Uterus (tissue), 2 donors: ENCODE results near the gene ANKRD13B.

Source experiments
- POLR2A ChIP-seq, 2 donors: fragments of 450-650 bp; IDR thresholded peaks; one replicate each; pipeline ENCODE4 v1.6.1; 2016; ENCODE audit warnings: antibody characterized with exemption in 2 of 2, mild to moderate bottlenecking in 1 of 2, moderate library complexity in 1 of 2
- TF ChIP-seq, protein P1 (sequence below), 4 experiments: fragments of 200-600 bp in 2 of 4; fragments of 450-650 bp in 2 of 4; sonication (generic) in 2 of 4; IDR thresholded peaks; one replicate each; pipeline ENCODE4 v1.5.1; 2016 to 2019; ENCODE audit warnings: antibody characterized with exemption in 4 of 4, mild to moderate bottlenecking in 2 of 4, moderate library complexity in 1 of 4

DNA sequence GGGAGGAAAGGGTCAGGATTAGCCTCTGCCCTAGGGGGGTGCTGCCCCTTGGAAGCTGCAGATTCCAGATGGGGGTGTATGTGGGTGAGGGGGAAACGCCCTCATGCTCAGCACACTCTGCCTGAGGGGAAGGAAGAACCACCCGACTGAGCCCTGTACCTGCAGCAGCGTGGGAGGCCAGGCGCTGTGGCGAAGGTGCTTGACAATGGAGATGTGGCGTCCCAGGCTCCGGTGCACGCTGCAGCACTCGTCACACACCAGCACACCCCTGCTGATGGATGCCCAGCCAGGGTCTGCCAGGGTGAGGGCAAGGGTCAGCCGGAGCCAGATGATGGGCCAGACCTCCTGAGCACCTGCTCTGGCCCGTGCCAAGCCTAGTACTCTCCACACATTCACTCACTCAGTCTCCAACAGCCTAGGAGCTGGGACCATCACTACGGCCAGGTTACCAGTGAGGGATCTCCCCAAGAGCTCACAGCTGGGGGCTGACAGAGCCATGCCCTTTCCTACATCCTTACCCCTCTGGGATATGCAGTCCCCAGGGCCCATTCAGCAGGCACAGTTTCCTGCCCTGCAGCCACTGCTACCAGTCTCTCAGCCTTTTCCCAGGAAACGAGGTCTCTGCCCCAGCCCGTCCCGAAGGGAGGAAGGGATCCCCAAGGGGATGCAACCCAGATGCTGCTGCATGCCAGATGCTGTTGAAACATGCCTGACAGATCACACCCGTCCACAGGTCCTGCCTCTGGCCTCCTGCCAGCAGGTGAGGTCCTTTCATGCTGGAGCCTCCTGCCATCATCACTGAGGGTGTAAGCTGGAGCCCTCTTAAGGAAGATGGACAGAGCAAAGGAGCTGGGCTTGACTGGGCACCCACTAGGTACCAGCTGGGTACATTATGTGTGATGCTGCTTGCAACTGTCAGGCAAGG is 9.3 kb upstream of the ANKRD13B start:
- TF ChIP-seq, protein P1, sequence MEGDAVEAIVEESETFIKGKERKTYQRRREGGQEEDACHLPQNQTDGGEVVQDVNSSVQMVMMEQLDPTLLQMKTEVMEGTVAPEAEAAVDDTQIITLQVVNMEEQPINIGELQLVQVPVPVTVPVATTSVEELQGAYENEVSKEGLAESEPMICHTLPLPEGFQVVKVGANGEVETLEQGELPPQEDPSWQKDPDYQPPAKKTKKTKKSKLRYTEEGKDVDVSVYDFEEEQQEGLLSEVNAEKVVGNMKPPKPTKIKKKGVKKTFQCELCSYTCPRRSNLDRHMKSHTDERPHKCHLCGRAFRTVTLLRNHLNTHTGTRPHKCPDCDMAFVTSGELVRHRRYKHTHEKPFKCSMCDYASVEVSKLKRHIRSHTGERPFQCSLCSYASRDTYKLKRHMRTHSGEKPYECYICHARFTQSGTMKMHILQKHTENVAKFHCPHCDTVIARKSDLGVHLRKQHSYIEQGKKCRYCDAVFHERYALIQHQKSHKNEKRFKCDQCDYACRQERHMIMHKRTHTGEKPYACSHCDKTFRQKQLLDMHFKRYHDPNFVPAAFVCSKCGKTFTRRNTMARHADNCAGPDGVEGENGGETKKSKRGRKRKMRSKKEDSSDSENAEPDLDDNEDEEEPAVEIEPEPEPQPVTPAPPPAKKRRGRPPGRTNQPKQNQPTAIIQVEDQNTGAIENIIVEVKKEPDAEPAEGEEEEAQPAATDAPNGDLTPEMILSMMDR (IDR thresholded peaks at IDR 0.05): no peak
- TF ChIP-seq POLR2A (IDR thresholded peaks at IDR 0.05): no peak
